AG10803 (cell line): ENCODE measurements around the gene SLC9B1.

ENCODE experiments used
- DNase-seq: peaks from one replicate; pipeline ENCODE4 v3.0.0; 2010; ENCODE audit warnings: low read depth
- H3K4me3 ChIP-seq: 2 replicates; pipeline ENCODE4 v1.5.1; 2011; ENCODE audit warnings: mild to moderate bottlenecking, low read length, control low read depth
- TF ChIP-seq, protein P1 (sequence below): conservative IDR thresholded peaks from 2 replicates; pipeline ENCODE4 v1.5.1; 2011; ENCODE audit warnings: mild to moderate bottlenecking, low read length, control low read depth, inconsistent platforms

Gene SLC9B1, protein sequence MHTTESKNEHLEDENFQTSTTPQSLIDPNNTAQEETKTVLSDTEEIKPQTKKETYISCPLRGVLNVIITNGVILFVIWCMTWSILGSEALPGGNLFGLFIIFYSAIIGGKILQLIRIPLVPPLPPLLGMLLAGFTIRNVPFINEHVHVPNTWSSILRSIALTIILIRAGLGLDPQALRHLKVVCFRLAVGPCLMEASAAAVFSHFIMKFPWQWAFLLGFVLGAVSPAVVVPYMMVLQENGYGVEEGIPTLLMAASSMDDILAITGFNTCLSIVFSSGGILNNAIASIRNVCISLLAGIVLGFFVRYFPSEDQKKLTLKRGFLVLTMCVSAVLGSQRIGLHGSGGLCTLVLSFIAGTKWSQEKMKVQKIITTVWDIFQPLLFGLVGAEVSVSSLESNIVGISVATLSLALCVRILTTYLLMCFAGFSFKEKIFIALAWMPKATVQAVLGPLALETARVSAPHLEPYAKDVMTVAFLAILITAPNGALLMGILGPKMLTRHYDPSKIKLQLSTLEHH

DNA sequence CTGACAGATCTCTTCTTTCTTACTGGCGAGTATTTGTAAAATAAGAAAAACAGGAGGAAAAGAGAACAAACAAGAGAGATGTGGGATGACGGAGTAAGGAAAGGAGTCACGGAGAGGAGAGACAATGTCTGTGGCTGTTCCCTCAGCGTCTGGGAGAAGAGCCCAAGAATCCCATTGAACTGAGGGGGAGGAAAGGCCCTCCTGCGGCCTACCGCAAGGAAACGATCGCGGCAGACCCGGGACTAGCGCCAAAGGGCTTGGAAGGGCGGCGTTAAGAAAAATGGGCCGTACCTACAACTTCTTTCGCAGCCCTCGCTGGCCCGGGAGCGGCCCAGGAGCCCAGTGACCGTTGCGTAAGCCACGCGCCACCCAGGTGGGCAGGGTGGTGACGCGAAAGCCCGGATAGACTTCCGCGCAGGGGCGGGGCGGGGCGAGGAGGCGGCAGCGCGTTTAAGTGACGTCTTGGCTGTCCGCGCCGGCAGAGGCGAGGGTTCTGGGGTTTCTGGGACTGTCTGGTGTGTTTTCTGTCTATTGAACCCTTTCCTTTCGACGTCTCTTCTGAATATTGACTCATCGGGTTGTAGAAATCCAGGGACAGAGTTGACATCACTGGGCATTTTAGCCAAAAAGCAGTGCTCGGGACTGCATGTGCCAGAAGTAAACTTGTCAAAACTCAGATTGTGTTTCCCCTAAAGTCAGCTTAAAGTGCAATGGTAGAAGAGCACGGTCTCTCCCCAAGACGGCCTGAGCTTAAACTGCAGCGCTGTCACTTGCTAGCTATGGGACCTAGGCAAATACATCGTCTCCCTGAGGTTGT, at the start of gene SLC9B1:
Gene SLC9B1, minus strand, starts transcription at position 398 of the 817 bp plus-strand sequence. CDS start 27,994 bp downstream, outside the sequence.
- TF ChIP-seq, protein P1, sequence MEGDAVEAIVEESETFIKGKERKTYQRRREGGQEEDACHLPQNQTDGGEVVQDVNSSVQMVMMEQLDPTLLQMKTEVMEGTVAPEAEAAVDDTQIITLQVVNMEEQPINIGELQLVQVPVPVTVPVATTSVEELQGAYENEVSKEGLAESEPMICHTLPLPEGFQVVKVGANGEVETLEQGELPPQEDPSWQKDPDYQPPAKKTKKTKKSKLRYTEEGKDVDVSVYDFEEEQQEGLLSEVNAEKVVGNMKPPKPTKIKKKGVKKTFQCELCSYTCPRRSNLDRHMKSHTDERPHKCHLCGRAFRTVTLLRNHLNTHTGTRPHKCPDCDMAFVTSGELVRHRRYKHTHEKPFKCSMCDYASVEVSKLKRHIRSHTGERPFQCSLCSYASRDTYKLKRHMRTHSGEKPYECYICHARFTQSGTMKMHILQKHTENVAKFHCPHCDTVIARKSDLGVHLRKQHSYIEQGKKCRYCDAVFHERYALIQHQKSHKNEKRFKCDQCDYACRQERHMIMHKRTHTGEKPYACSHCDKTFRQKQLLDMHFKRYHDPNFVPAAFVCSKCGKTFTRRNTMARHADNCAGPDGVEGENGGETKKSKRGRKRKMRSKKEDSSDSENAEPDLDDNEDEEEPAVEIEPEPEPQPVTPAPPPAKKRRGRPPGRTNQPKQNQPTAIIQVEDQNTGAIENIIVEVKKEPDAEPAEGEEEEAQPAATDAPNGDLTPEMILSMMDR = no peak
- peak; percentile 98 for DNase-seq
- peak within 1 kb of the TSS; percentile 59 for H3K4me3 ChIP-seq

DNA sequence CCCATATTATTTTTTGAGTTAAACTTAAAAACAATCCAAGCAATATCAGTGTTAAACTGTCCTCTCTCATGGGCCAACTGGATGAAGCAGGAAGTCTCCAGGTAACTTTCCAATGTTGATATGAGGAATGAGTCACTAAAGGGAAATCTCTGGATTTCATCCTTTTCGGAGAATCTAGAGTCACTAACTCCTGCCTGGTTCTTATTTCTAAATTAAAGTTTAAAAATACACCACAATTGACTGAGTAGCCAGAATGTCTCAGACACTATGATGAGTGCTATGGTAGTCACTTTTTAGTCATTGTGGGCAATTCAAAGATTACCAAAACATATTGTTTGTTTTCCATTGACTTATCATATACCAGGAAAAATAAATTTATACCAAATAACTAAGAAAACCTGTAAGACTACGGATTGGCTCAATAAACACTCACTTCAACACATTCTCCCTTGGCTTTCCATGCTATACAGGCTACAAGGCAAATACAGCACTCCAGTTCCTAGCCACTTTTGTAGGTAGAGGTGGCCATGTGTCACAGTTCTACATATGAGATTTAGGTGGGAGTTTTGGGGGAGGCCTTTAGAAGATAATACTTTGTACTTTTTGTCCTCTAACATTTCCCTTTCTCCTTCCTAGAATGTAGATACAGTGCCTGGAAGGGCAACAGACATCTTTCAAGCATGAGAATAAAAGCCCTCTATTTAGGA, 48.5 kb upstream of the SLC9B1 start:
- TF ChIP-seq, protein P1 = no peak
- H3K4me3 ChIP-seq = no peak overlapping the region
- no peak for DNase-seq

DNA sequence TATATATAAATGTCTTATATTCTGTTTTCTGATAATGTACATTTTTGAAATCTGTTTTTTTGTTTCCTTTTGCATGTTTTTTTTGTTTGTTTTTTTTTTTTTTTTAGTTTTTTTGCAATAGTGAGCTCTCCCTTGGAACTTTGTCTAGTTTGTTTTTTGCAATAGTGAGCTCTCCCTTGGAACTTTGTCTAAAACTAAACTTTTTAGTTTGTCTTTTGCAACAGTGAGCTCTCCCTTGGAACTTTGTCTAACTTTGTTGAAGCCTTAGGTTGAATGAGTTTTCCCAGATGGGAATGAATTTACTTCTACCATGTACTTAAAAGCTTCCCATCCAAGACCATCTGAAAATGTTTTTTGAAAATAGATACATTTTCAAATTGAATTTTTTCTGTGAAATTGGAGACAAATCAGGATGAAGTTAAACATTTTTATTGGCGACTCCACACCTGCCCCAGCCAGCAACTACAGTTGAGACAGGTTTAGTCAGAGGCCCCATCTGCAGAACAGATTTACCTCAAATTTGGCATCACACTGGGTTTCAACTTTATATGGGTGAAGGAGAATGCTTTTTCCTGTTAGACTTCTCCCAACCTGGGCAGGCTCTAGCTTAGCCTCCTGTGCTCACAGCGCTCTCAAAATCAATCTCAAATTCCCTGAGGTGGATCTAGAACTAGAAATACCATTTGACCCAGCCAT, 41.1 kb upstream of the SLC9B1 start:
- TF ChIP-seq, protein P1 = no peak
- no peak for DNase-seq
- no peak overlapping the region for H3K4me3 ChIP-seq

DNA sequence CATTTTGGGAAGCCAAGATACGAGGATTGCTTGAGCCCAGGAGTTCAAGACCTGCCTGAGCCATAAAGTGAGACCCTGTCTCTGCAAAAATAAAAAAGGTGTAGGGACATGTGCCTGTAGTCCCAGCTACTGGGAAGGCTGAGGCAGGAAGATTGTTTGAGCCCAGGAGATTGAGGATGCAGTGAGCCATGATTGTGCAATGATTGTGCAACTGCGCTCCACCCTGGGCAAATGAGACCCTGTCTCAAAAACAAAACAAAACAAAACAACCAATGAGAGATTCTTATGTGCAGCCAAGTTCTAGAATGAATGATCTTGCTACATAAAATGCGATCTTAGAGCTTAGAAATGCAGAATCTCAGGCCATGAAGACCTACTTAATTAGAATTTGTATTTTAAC, 34.5 kb upstream of the SLC9B1 start:
- DNase-seq = no peak
- TF ChIP-seq, protein P1 = no peak
- H3K4me3 ChIP-seq = no peak overlapping the region

DNA sequence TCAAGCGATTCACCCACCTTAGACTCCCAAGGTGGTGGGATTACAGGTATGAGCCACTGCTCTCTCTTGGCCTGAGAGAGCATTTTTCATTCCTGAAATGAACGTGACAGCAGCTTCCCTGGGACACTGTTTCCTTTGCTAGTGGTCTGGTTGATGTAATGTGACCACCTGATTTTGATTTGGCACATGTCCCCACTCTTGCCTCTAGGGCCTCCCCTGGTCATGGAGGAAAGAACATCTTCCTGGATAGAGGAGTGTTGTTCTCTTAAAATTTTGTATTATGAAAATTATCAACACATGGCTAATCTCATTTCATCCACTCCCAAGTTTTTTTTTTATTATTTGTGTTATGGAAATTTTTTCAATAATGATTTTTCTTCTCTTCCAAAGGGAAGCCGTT, 33.3 kb upstream of the SLC9B1 start:
- TF ChIP-seq, protein P1 = no peak
- no peak overlapping the region for H3K4me3 ChIP-seq
- DNase-seq = no peak

DNA sequence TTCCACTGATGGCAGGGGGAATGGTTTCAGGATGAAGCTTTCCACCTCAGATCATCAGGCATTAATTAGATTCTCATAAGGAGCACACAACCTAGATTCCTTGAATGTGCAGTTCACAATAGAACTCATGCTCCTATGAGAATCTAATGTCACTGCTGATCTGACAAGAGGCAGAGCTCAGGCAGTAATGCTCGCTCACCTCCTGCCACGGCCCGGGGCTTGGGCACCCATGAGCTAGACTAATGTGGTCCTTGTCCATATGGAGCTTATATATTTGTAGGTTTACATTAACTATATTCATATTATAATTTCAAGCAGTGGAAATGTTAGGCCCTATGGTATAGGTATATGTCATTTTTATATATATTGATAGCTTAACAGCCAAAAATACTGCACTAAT, 32.6 kb upstream of the SLC9B1 start:
- TF ChIP-seq, protein P1 = no peak
- DNase-seq = no peak
- H3K4me3 ChIP-seq = no peak overlapping the region
